GM10248 (cell line): ENCODE measurements around the gene WDR88.

Experiments used
- CTCF ChIA-PET: fragments of 300-600 bp; sonication (Branson Sonifier 250); formaldehyde crosslinking; extraction: SDS; loops from one replicate; lab custom pipeline; 2021; ENCODE audit warnings: antibody characterized with exemption; lab: Yijun Ruan, JAX
- POLR2A ChIA-PET: fragments of 350-650 bp; sonication (Branson Sonifier 250); formaldehyde crosslinking; extraction: SDS; loops from one replicate; lab custom pipeline; 2020; ENCODE audit warnings: antibody characterized with exemption; lab: Yijun Ruan, JAX
- DNase-seq: peaks from one replicate; pipeline ENCODE4 v3.0.0; 2012; ENCODE audit errors: extremely low spot score
- CTCF ChIP-seq: IDR thresholded peaks from 2 replicates; pipeline ENCODE4 v1.5.1; 2012; ENCODE audit warnings: mild to moderate bottlenecking, low read depth; ENCODE audit errors: extremely low read depth, missing control alignments, control extremely low read depth

The WDR88 gene

DNA sequence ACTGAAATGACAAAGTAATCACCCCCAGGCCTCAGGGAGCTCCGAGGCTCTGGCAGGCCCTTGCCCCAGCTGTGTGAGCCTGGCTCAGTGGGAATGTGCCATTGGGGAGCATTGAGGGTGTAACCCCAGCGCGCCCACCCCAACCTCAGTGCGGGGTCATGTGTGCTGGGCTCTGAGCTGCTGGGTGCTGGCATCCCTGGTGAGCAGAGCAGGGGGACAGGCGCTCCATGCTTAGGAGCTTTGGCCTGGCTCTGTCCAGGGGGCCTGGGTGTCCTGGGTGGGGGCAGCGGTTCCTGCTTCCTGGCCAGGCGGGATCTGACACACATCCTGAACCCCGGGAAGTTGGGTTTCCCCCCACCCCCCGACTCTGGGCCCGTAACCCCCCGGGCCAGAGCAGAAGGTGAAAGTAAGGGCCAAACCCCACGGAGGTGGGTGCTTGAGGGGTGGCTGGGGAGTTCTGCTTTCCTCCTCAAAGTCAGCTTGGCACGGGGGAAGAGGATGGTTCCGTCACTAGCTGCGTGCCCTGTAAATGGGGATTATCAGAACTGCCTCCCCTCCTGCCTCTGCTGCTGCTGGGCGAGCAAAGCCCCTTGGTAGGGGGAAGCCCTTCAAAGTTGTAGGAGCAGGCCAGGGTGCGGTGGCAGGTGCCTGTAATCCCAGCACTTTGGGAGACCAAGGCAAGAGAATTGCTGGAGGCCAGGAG, 63.9 kb downstream of the WDR88 start:
- CTCF ChIA-PET, result interaction anchor here (1.4 to 3.0 kb wide), 3 partner anchors 11 to 582 kb away, joined by 3 to 15 read pairs (median 7); no protein-coding TSS in a partner anchor
- TF ChIP-seq CTCF, result no peak
- no peak for DNase-seq
- POLR2A ChIA-PET, result no interaction called here

DNA sequence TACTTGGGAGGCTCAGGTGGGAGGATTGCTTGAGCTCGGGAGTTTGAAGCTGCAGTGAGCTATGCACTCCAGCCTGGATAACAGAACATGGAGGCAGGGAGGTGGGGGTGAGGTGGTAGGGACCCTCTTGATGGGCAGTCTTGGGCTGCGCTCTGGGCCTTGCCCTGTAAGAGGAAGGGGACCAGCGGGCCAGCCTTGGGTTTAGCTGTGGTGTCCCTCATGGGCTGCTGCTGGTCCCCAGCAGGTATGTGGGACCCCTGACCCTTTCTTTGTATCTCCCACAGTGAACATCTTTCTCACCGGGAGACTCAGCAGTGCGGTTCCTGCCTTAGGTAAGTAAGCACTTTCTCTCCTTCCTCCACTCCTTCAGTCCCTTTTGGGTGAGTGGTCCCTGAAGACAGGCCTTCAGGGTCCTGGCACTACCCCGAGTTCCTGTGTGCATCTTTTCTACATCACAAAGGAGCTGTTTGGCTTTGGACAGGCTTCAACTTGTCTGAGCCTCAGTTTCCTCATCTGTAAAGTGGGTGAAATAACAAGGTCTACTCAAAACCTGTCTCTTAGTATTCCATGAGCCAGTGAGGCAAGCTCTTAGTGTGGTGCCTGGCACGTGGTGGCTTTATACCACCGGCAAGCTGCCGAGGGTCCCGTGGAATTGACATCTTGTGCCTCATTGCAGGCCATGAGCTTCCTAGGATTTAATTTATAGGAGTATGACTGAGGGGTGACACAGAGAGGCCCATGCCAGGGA, 64.7 kb downstream of the WDR88 start:
- TF ChIP-seq CTCF, result no peak
- CTCF ChIA-PET, result interaction anchor here (1.4 to 3.0 kb wide), 4 partner anchors 12 to 581 kb away, joined by 3 to 15 read pairs (median 5); no protein-coding TSS in a partner anchor
- DNase-seq, result no peak
- POLR2A ChIA-PET, result no interaction called here

DNA sequence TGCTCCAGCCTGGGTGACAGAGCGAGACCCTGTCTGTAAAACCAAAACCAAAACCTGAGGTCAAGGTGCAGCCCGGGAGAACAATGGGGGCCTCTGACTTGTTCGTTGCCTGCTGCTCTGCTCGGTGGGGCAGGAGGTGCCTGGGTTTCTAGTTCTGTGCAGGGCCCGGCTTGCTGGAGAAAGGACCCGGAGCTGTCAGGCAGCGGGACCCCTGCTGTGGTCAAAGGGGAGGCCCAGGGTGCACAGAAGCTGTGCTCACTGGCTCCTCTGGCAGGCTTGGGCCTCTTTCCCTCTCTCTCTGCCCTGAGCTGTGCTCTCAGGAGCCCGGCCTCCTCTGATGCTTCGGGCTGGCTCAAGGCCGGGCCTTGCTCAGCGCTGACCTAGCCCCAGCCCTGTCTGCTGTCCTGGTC, 65.7 kb downstream of the WDR88 start:
- DNase-seq, result no peak
- no peak for TF ChIP-seq CTCF
- ChIA-PET POLR2A (interaction anchor here (1.2 kb wide), 1 partner anchor 21 kb away, joined by 3 read pairs; no protein-coding TSS in a partner anchor), CTCF (interaction anchor here (1.2 to 3.0 kb wide), 4 partner anchors 13 to 216 kb away, joined by 3 to 15 read pairs (median 5); no protein-coding TSS in a partner anchor)

DNA sequence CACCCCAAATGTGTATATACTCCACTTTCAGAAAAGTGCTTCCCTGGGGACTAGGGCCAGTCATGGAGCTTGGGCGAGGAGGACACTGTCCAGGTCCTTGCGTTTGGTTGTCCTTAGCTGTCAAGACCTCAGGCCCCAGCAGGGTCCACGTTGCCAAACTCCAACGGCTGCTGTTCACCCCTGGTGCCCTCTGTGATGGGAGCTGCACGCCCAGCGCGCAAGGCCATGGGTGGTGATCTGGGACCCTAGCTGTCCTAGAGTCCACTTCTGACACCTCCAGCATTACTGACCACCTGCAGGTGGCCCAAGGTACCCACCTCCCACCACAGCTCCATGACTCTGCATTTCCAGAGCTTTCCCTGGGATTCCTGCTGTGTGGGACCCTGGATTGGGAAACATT, 66.3 kb downstream of the WDR88 start:
- ChIA-PET POLR2A (interaction anchor here (1.2 kb wide), 1 partner anchor 22 kb away, joined by 3 read pairs; no protein-coding TSS in a partner anchor), CTCF (interaction anchor here (1.2 to 2.1 kb wide), 2 partner anchors 54 to 216 kb away, joined by 3 to 7 read pairs; no protein-coding TSS in a partner anchor)
- DNase-seq, result no peak
- TF ChIP-seq CTCF, result no peak

GRCh38 chr19:33199441-33200265, 67.7 kb downstream of the WDR88 start:
- DNase-seq, result no peak
- no peak for TF ChIP-seq CTCF
- ChIA-PET CTCF (interaction anchor here (1.4 kb wide), 1 partner anchor 15 kb away, joined by 4 read pairs; no protein-coding TSS in a partner anchor), POLR2A (no interaction called here)
